ENCODE data around the gene APOO. TPM values are rescaled to one million over a fixed set of nuclear protein-coding genes. Genes with fewer than 3 reads are reported as not detected.

The APOO gene
- total RNA-seq, 1 experiment from 2014 or later, result 95.3 TPM

- Histone ChIP-seq H3K23me2 (ENCODE audit: insufficient read length, low read depth, low read length, poor library complexity, severe bottlenecking) (no peaks in the 10 kb centered on the region), H3K27ac (ENCODE audit: insufficient read length, low read depth, low read length) (no peak overlapping the region), H2AK5ac (ENCODE audit: insufficient read length, low read length) (no peak overlapping the region), H3K18ac (ENCODE audit: insufficient read length, low read depth, low read length) (no peak overlapping the region), H3K9me3 (ENCODE audit: control insufficient read depth, low read depth, low read length) (no peaks in the 10 kb centered on the region), H3K14ac (ENCODE audit: insufficient read depth, low read length) (no peak overlapping the region), H3K4ac (ENCODE audit: low read depth, low read length) (no peak overlapping the region), H3K4me2 (ENCODE audit: insufficient read depth, insufficient read length, low read length) (no peak overlapping the region), H3K79me1 (ENCODE audit: insufficient read depth, low read depth, low read length, poor library complexity, severe bottlenecking) (no peaks in the 10 kb centered on the region), H3K56ac (ENCODE audit: insufficient read length, low read depth, low read length) (no peak overlapping the region), H2BK20ac (ENCODE audit: low read depth, low read length, poor library complexity, severe bottlenecking) (no peak overlapping the region), H4K20me1 (ENCODE audit: control insufficient read depth, insufficient read depth, insufficient read length) (no peaks in the 10 kb centered on the region), H2AFZ (ENCODE audit: low read length) (no peak overlapping the region), H3K23ac (ENCODE audit: insufficient read length, low read depth, low read length) (no peak overlapping the region), H3K27me3 (ENCODE audit: insufficient read depth, low read length) (no peaks in the 10 kb centered on the region), H2BK120ac (ENCODE audit: low read depth, low read length, poor library complexity, severe bottlenecking) (no peak overlapping the region), H4K91ac (ENCODE audit: insufficient read length, low read depth, low read length) (no peak overlapping the region), H2BK15ac (ENCODE audit: low read depth, low read length) (no peak overlapping the region), H3K4me1 (ENCODE audit: insufficient read depth, low read length) (no peaks in the 10 kb centered on the region), H4K8ac (replicated peaks; ENCODE audit: insufficient read length, low read depth, low read length) (no peak overlapping the region), H3T11ph (ENCODE audit: low read length) (no peak overlapping the region), H4K5ac (ENCODE audit: insufficient read length, low read depth, low read length) (no peak overlapping the region), H3K9ac (ENCODE audit: extremely low read depth, insufficient read length, low read length) (no peak overlapping the region), H2BK5ac (ENCODE audit: insufficient read length, low read length) (no peak overlapping the region), H2BK12ac (ENCODE audit: insufficient read length, low read depth, low read length) (no peak overlapping the region), H3K79me2 (ENCODE audit: insufficient read depth, low read length) (no peaks in the 10 kb centered on the region)
- no peak for DNase-seq
- peak overlapping the region in 1 of 3 experiments; percentile 74; a peak in 3 of 7 replicates for H3K27ac Mint-ChIP-seq
- no peak for TF ChIP-seq CTCF (conservative IDR thresholded peaks at IDR 0.05)
- H3K4me3 Mint-ChIP-seq, result no peak overlapping the region
- no peaks in the 10 kb centered on the region for H3K27me3 Mint-ChIP-seq (ENCODE audit: low read depth)
- H3K4me1 Mint-ChIP-seq, result peaks cover 23 to 29% of the 10 kb centered on the region in 2 experiments
- H3K9me3 Mint-ChIP-seq, result no peaks in the 10 kb centered on the region
- no CpG with 5 or more reads among the region's 6 CpGs for WGBS (ENCODE audit: extremely low coverage, insufficient read length, low lambda C conversion rate)
- no peaks in the 10 kb centered on the region for H3K36me3 Mint-ChIP-seq (ENCODE audit: insufficient read depth in 1 of 3, low read depth in 3 of 3)
These were observed 108.2 kb downstream of the APOO start for GRCh38 chrX:23799469-23800065.

All from H9 (cell line).